Sigmoid colon (tissue), 7 donors: Measurements from ENCODE around the gene DEFB113. TPM values are rescaled to one million over a fixed set of nuclear protein-coding genes. Genes with fewer than 3 reads are reported as not detected.

Experiments used
- DNase-seq: peaks from one replicate; pipeline ENCODE4 v3.0.0-alpha.2; 2019
- H3K27ac ChIP-seq, 4 donors: fragments of 200-600 bp; sonication (generic); one replicate each; pipeline ENCODE4 v1.5.1; 2016 to 2019; ENCODE audit warnings: mild to moderate bottlenecking in 1 of 4
- H3K27me3 ChIP-seq, 3 donors: fragments of 200-600 bp; sonication (generic); one replicate each; pipeline ENCODE4 v1.5.1; 2019; ENCODE audit warnings: mild to moderate bottlenecking in 1 of 3
- H3K36me3 ChIP-seq, 4 donors: fragments of 200-600 bp; sonication (generic); one replicate each; pipeline ENCODE4 v1.5.1; 2016 to 2019
- H3K4me1 ChIP-seq, 4 donors: fragments of 200-600 bp; sonication (generic); one replicate each; pipeline ENCODE4 v1.5.1; 2017 to 2019
- H3K4me3 ChIP-seq, 4 donors: fragments of 200-600 bp; sonication (generic); one replicate each; pipeline ENCODE4 v1.5.1; 2017 to 2019; ENCODE audit warnings: mild to moderate bottlenecking in 2 of 4, moderate library complexity in 1 of 4
- H3K9me3 ChIP-seq, 4 donors: fragments of 200-600 bp in 3 of 4; sonication (generic) in 3 of 4; one replicate each; pipeline versions ENCODE4 v1.5.1 to v1.6.1; 2013 to 2019
- EP300 ChIP-seq, 4 donors: sonication (generic); formaldehyde crosslinking; IDR thresholded peaks; one replicate each; pipeline ENCODE4 v1.6.1; 2017; ENCODE audit warnings: antibody characterized with exemption in 4 of 4
- POLR2A ChIP-seq, 2 donors: fragments of 450-650 bp; IDR thresholded peaks; one replicate each; pipeline ENCODE4 v1.6.1; 2016; ENCODE audit warnings: antibody characterized with exemption in 2 of 2, mild to moderate bottlenecking in 2 of 2, moderate library complexity in 2 of 2
- POLR2AphosphoS5 ChIP-seq, 4 donors: sonication (generic); formaldehyde crosslinking; IDR thresholded peaks; one replicate each; pipeline ENCODE4 v1.6.1; 2017; ENCODE audit warnings: antibody characterized with exemption in 4 of 4
- WGBS, 2 donors: extraction: QIAGEN DNeasy Blood & Tissue Kit; methylation state at CpG; one replicate each; pipeline ENCODE4 v1.1.7; 2013; 5-methylcytosine and 5-hydroxymethylcytosine counted together
- intact Hi-C: fragments of 100-400 bp; cut with DNase I; formaldehyde crosslinking; loops from one replicate; pipeline ENCODE4 v1.15.1; 2023
- polyA plus RNA-seq, 3 donors: library from polyadenylated mRNA; stranded (reverse); fragments of 200-250 nt; gene quantifications; one replicate each; pipeline ENCODE4 v1.2.3, GENCODE V29; 2013
- total RNA-seq, 4 donors: library from RNA; depleted of rRNA; stranded (reverse); fragments of >200 nt; gene quantifications; one replicate each; pipeline ENCODE4 v1.1.0, GENCODE V29; 2016
- TF ChIP-seq, protein P1 (sequence below), 4 experiments: fragments of 450-650 bp in 3 of 4; fragments of 200-600 bp in 1 of 4; IDR thresholded peaks; one replicate each; pipeline ENCODE4 v1.5.1; 2016 to 2019; ENCODE audit warnings: antibody characterized with exemption in 4 of 4, mild to moderate bottlenecking in 3 of 4, moderate library complexity in 2 of 4
- donor health status: healthy with polysubstance abuse.
- donor health status: Bipolar disorder and iron deficiency.
- donor health status: healthy.

The DEFB113 gene
- total and polyA plus RNA-seq, 7 donors: not detected

DNA sequence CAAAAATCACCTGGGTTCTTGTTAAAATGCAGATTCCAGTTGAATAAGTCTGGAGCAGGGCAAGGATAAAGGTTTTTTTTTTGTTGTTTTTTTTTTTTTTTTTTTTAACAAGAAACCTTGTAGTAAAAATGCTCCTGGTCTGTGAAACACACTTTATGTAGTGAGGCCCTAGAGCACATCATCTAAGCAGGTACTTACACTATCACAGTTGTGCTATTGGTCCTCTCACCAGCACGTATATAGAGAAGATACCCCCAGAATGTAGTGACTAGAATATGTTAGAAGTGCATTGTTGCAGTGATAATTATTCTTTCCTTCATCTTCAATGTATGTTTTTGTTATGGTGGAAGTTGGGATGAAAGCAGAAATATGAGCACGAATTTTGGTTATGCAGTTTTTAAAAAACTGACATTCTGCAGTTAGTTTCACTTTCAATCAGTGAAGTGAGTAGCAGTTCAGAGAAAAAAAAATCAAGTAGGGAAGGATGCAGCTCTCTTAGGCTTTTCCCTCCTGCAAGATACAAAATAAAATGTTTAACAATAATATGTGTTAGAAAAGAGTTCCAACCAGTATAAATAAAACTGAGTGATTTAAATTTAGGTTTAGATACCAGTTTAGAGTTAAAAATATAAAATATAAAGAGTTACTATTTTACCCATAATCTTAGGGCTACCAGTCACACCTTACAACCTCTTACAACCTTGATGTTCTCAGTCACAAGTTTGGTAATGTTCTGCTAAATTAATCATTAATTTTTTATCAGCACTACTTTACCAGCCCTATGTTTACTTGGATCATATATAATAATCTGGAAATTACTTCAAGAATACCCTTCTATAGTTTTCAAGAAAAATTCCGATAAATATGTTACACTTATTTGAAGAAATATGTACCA, 9.2 kb upstream of the DEFB113 start:
- TF ChIP-seq EP300 (IDR thresholded peaks at IDR 0.05): no peak
- no peak for TF ChIP-seq POLR2A (IDR thresholded peaks at IDR 0.05)
- no peak for TF ChIP-seq POLR2AphosphoS5 (IDR thresholded peaks at IDR 0.05)
- TF ChIP-seq, protein P1, sequence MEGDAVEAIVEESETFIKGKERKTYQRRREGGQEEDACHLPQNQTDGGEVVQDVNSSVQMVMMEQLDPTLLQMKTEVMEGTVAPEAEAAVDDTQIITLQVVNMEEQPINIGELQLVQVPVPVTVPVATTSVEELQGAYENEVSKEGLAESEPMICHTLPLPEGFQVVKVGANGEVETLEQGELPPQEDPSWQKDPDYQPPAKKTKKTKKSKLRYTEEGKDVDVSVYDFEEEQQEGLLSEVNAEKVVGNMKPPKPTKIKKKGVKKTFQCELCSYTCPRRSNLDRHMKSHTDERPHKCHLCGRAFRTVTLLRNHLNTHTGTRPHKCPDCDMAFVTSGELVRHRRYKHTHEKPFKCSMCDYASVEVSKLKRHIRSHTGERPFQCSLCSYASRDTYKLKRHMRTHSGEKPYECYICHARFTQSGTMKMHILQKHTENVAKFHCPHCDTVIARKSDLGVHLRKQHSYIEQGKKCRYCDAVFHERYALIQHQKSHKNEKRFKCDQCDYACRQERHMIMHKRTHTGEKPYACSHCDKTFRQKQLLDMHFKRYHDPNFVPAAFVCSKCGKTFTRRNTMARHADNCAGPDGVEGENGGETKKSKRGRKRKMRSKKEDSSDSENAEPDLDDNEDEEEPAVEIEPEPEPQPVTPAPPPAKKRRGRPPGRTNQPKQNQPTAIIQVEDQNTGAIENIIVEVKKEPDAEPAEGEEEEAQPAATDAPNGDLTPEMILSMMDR (IDR thresholded peaks at IDR 0.05): no peak
- H3K4me3 ChIP-seq: peak overlapping the region in 3 of 4 donors; percentile 9 to 31 (median 23)
- no peak for DNase-seq

DNA sequence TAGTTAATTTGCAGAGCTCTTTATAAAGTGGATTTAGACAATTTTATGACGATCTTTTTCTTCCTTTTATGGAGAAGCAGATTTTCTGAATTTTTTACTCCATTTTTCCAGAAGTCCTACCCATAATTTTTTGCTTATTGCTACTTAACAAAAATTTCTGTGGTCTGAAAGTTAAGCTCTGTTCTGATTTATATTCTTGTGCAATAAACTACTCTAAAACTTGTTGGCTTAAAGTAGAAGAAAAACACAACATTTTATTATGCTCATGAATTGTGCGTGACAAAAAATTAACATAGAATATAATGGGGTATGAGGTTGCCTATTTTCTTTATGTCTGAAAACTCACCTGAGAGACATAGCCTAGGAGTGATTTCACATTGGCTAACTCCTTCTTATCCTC, 2.6 kb downstream of the DEFB113 start:
- DNase-seq: no peak
- no peaks in the 10 kb centered on the region for H3K9me3 ChIP-seq
- intact Hi-C loops: no loop called here
- H3K36me3 ChIP-seq: no peaks in the 10 kb centered on the region
- H3K27me3 ChIP-seq: no peaks in the 10 kb centered on the region
- 46 to 69% methylated on average over 2 of the region's 2 CpGs for WGBS, 2 donors
- no peak overlapping the region for H3K4me3 ChIP-seq
- TF ChIP-seq, protein P1 (IDR thresholded peaks at IDR 0.05): no peak
- TF ChIP-seq POLR2AphosphoS5 (IDR thresholded peaks at IDR 0.05) (no peak), EP300 (IDR thresholded peaks at IDR 0.05) (no peak), POLR2A (IDR thresholded peaks at IDR 0.05) (no peak)
- H3K27ac ChIP-seq: no peak overlapping the region
- H3K4me1 ChIP-seq: no peaks in the 10 kb centered on the region

More for the DNA sequence above, 9.2 kb upstream of the DEFB113 start:
- Histone ChIP-seq H3K4me1 (peaks cover 0 to 18% (median 8%) of the 10 kb centered on the region in 4 donors), H3K36me3 (no peaks in the 10 kb centered on the region), H3K27ac (no peak overlapping the region), H3K9me3 (no peaks in the 10 kb centered on the region), H3K27me3 (no peaks in the 10 kb centered on the region)
- intact Hi-C loops: no loop called here
- WGBS, 2 donors: 37 to 39% methylated on average over 3 of the region's 3 CpGs

DNA sequence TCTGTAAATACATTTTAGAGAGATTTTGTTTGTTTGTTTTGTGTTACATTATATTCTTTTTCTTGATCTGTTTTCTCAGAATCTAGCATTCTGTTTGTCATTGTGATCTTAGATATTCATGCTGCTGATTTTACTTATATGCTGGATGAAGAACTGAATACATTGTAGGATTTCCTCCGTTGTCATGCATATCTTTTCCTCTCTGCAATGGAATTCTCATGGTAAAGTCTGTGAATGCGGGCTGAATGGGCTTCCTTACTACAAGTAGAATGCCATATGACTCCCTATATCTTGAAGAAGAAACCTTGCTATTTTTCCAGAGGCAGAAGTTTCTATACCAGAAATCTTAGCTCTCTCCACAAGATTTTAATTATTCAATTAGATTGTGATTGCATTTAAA, 3.1 kb downstream of the DEFB113 start:
- intact Hi-C loops: no loop called here
- 45% methylated on average over 2 of the region's 2 CpGs for WGBS, 2 donors
- Histone ChIP-seq H3K27me3 (no peaks in the 10 kb centered on the region), H3K4me3 (no peak overlapping the region), H3K36me3 (no peaks in the 10 kb centered on the region), H3K4me1 (no peaks in the 10 kb centered on the region), H3K27ac (no peak overlapping the region), H3K9me3 (no peaks in the 10 kb centered on the region)
- no peak for TF ChIP-seq POLR2AphosphoS5 (IDR thresholded peaks at IDR 0.05)
- TF ChIP-seq POLR2A (IDR thresholded peaks at IDR 0.05): no peak
- TF ChIP-seq, protein P1 (IDR thresholded peaks at IDR 0.05): no peak
- TF ChIP-seq EP300 (IDR thresholded peaks at IDR 0.05): no peak
- DNase-seq: no peak

DNA sequence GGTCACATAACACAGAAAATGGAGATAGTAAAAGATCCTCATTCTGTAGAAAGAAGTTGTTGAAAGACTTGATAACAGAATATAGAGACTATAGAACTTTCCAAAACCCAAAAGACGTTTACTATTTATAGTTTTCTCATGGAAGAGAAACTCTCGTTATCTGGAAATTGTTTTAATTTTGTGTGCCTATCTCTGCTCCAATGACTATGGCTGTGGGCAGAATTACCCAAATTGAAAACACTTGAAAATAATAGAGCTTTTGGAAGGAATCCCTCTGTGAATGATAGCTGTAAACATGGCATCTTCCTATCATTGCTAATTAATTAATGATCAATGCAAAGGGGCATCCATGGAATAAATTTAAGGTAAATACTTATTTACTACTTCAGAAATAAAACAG, 5.4 kb downstream of the DEFB113 start, which contains the start of gene DEFB114:
Gene DEFB114 (minus strand): TSS at position 101 of the 400 bp plus-strand sequence. CDS start 59 bp downstream, at position 42.
- no peaks in the 10 kb centered on the region for H3K9me3 ChIP-seq
- no peaks in the 10 kb centered on the region for H3K36me3 ChIP-seq
- 56 to 76% methylated on average over 2 of the region's 2 CpGs for WGBS, 2 donors
- TF ChIP-seq, protein P1 (IDR thresholded peaks at IDR 0.05): no peak
- TF ChIP-seq POLR2A (IDR thresholded peaks at IDR 0.05) (no peak), POLR2AphosphoS5 (IDR thresholded peaks at IDR 0.05) (no peak), EP300 (IDR thresholded peaks at IDR 0.05) (no peak)
- H3K27me3 ChIP-seq: no peaks in the 10 kb centered on the region
- DNase-seq: no peak
- no peak within 1 kb of the TSS for H3K4me3 ChIP-seq
- H3K27ac ChIP-seq: no peak within 1 kb of the TSS
- H3K4me1 ChIP-seq: no peaks in the 10 kb centered on the region
- intact Hi-C loops: no loop called here
